Uterus (tissue), 4 donors: ENCODE data around the gene SLIT3. TPM values are rescaled to one million over a fixed set of nuclear protein-coding genes. Genes with fewer than 3 reads are reported as not detected.

Source experiments
- DNase-seq, 2 donors: peaks; one replicate each; pipeline ENCODE4 v3.0.0-alpha.2; 2019 to 2020
- H3K27ac ChIP-seq, 2 donors: fragments of 200-600 bp; sonication (generic); 1 replicate in 1 of 2; 2 replicates in 1 of 2; pipeline ENCODE4 v1.5.1; 2016 to 2018
- H3K27me3 ChIP-seq, 2 donors: fragments of 200-600 bp; sonication (generic); one replicate each; pipeline ENCODE4 v1.5.1; 2018 to 2019; ENCODE audit warnings: control low read depth in 1 of 2
- H3K36me3 ChIP-seq, 2 donors: fragments of 200-600 bp; sonication (generic); one replicate each; pipeline ENCODE4 v1.5.1; 2019; ENCODE audit warnings: control low read depth in 1 of 2
- H3K4me1 ChIP-seq, 2 donors: fragments of 200-600 bp; sonication (generic); one replicate each; pipeline ENCODE4 v1.5.1; 2018 to 2019; ENCODE audit warnings: control low read depth in 1 of 2
- H3K4me3 ChIP-seq, 2 donors: fragments of 200-600 bp; sonication (generic); 1 replicate in 1 of 2; 2 replicates in 1 of 2; pipeline ENCODE4 v1.5.1; 2018 to 2019; ENCODE audit warnings: mild to moderate bottlenecking in 1 of 2
- H3K9me3 ChIP-seq, 2 donors: fragments of 200-600 bp; sonication (generic); one replicate each; pipeline ENCODE4 v1.5.1; 2019; ENCODE audit warnings: control low read depth in 1 of 2
- POLR2A ChIP-seq, 2 donors: fragments of 450-650 bp; IDR thresholded peaks; one replicate each; pipeline ENCODE4 v1.6.1; 2016; ENCODE audit warnings: antibody characterized with exemption in 2 of 2, mild to moderate bottlenecking in 1 of 2, moderate library complexity in 1 of 2
- intact Hi-C: fragments of 100-400 bp; cut with DNase I; formaldehyde crosslinking; loops from one replicate; pipeline ENCODE4 v1.15.1; 2023; ENCODE audit warnings: low total_unique reads
- total RNA-seq, 4 donors: library from RNA; depleted of rRNA in 3 of 4; stranded (reverse); fragments of >200 nt in 3 of 4; gene quantifications; one replicate each; pipeline versions ENCODE4 v1.1.0 to v1.2.4, GENCODE V29; 2014 to 2023
- TF ChIP-seq, protein P1 (sequence below), 4 experiments: fragments of 200-600 bp in 2 of 4; fragments of 450-650 bp in 2 of 4; sonication (generic) in 2 of 4; IDR thresholded peaks; one replicate each; pipeline ENCODE4 v1.5.1; 2016 to 2019; ENCODE audit warnings: antibody characterized with exemption in 4 of 4, mild to moderate bottlenecking in 2 of 4, moderate library complexity in 1 of 4
- donor health status: DM: yes; HTN: yes; CAD: no.

Gene SLIT3
- total RNA-seq, 4 donors from 2014 or later, result 9.4 to 62.2 (median 28.1) TPM

DNA sequence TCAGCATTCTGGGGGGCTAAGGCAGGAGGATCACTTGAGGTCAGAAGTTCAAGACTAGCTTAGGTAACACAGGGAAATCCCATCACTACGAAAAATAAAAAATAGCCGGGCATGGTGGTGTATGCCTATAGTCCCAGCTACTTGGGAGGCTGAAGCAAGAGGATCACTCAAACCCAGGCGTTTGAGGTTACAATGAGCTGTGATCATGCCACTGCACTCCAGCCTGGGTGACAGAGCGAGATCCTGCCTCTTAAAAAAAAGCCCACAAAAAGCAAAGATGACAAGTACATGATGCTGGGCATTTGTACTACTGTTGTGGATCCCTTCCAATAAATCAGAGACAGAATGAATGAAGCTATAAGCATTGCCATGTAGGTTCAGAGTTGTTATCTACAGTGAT, 401.7 kb downstream of the SLIT3 start:
- H3K27ac ChIP-seq, result no peak overlapping the region
- no peaks in the 10 kb centered on the region for H3K9me3 ChIP-seq
- no peak overlapping the region for H3K4me3 ChIP-seq
- no peak for DNase-seq
- H3K27me3 ChIP-seq, result no peaks in the 10 kb centered on the region
- H3K36me3 ChIP-seq, result no peaks in the 10 kb centered on the region
- no peaks in the 10 kb centered on the region for H3K4me1 ChIP-seq
- intact Hi-C loops, result no loop called here
- TF ChIP-seq POLR2A (IDR thresholded peaks at IDR 0.05), result no peak
- TF ChIP-seq, protein P1, sequence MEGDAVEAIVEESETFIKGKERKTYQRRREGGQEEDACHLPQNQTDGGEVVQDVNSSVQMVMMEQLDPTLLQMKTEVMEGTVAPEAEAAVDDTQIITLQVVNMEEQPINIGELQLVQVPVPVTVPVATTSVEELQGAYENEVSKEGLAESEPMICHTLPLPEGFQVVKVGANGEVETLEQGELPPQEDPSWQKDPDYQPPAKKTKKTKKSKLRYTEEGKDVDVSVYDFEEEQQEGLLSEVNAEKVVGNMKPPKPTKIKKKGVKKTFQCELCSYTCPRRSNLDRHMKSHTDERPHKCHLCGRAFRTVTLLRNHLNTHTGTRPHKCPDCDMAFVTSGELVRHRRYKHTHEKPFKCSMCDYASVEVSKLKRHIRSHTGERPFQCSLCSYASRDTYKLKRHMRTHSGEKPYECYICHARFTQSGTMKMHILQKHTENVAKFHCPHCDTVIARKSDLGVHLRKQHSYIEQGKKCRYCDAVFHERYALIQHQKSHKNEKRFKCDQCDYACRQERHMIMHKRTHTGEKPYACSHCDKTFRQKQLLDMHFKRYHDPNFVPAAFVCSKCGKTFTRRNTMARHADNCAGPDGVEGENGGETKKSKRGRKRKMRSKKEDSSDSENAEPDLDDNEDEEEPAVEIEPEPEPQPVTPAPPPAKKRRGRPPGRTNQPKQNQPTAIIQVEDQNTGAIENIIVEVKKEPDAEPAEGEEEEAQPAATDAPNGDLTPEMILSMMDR (IDR thresholded peaks at IDR 0.05), result no peak

DNA sequence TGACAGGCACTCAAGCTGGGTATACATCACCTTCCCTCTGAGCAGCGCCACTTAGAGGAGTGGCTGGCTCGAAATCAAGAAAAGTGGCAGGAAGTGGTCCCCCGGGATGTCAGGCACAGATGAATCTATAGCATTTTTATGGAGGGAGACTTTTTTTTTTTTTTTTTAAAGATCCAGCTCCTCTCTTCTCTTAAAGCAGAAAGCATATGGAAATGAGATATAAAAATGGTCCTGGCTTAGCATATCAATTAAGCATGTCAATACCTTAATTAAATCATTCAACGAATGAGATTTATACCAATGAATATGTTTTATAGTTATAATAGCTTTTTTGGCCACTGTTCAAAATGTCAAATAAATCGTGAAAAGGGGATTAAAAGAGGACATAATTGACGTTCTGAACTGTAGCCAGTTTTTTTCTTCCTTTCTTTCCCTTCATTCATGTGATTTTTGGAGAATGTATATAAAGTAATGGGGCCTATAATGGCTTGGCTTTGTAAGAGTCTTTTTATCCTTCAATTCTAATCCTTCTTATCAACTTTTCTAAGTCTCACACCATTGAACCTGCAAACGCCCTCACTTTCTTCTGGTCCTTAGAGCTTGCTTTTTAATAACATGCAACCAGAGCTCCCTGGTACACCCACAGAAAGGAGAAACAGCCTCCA, 402.6 kb downstream of the SLIT3 start:
- intact Hi-C loops, result no loop called here
- DNase-seq, result no peak
- no peaks in the 10 kb centered on the region for H3K36me3 ChIP-seq
- H3K27ac ChIP-seq, result no peak overlapping the region
- TF ChIP-seq POLR2A (IDR thresholded peaks at IDR 0.05), result no peak
- TF ChIP-seq, protein P1 (IDR thresholded peaks at IDR 0.05), result no peak
- no peaks in the 10 kb centered on the region for H3K4me1 ChIP-seq
- no peaks in the 10 kb centered on the region for H3K9me3 ChIP-seq
- no peak overlapping the region for H3K4me3 ChIP-seq
- no peaks in the 10 kb centered on the region for H3K27me3 ChIP-seq

DNA sequence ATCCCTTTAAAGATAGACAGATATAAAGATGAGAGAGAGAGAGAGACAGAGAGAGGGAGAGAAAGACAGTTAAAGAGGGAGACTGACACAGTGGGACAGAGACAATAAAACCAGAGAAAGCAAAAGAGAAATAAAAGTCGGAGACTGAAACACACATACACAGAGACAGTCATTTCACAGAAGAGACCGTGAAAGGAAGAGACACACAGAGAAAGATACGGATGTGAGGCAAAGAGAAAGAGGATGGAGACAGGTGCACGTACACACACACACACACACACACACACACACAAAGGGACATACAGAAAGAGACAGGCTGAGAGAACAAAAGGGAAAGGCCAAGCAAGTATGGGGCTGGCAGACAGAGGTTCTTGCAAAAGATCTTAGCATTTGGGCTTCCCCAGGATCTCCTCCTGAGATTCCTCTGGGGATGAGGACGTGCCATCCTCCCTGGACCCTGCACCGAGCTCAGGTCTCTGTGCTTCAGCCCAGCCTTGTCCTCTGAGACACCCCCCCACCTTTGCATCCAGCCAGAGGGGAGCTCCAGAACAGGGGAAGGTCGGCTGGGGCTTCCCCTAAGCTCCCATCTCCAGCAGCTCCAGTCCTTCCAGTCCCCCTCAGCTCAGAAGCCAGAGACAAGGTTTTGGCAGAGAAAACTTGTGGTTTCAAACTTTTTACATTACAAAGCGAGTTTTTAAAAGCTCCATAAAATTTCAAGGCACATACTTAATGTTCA, 403.4 kb downstream of the SLIT3 start:
- intact Hi-C loops, result no loop called here
- no peak for TF ChIP-seq POLR2A (IDR thresholded peaks at IDR 0.05)
- TF ChIP-seq, protein P1 (IDR thresholded peaks at IDR 0.05), result no peak
- H3K36me3 ChIP-seq, result no peaks in the 10 kb centered on the region

DNA sequence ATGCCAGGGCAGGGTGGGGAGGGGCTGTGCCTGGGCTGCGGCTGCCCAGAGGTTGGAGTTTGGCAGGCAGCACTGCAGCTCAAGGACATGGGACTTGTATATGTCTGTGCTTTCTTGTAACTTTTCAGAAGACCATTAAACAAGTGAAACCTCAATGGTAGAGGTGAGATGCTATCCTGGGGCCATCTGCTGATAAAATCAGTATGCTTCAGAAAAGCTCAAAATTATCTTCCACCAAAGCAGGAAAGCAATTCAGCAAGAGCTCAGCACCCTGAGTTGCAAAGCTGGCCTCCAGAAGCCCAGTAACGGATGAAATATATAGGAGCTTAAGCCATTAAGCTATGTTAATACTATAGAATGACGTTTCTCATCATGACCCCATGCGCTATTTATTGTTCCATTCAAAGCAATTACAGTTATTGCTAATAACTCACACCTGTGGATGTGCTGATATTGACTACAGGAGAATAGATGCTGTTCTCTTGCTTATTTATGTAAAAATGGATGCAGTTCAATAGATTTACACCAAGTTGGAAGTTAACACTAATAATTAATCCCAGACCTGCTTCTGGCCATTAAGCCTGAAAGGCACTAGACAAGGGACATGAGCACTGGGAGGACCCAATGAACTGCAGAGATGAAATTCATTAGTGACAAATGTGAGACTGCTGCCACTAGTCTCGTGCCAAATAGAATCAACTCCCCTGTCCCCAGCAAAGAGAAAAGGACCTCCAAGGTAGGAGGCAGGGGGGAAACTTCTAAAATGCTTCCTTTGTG, 405.5 kb downstream of the SLIT3 start:
- Histone ChIP-seq H3K4me3 (no peak overlapping the region), H3K27me3 (no peaks in the 10 kb centered on the region), H3K27ac (no peak overlapping the region), H3K36me3 (no peaks in the 10 kb centered on the region), H3K4me1 (no peaks in the 10 kb centered on the region), H3K9me3 (no peaks in the 10 kb centered on the region)
- intact Hi-C loops, result no loop called here
- DNase-seq, result no peak
- no peak for TF ChIP-seq POLR2A (IDR thresholded peaks at IDR 0.05)

More for the DNA sequence above, 403.4 kb downstream of the SLIT3 start:
- no peaks in the 10 kb centered on the region for H3K27me3 ChIP-seq
- no peaks in the 10 kb centered on the region for H3K4me1 ChIP-seq
- H3K4me3 ChIP-seq, result no peak overlapping the region
- no peaks in the 10 kb centered on the region for H3K9me3 ChIP-seq
- no peak overlapping the region for H3K27ac ChIP-seq
- no peak for DNase-seq

DNA sequence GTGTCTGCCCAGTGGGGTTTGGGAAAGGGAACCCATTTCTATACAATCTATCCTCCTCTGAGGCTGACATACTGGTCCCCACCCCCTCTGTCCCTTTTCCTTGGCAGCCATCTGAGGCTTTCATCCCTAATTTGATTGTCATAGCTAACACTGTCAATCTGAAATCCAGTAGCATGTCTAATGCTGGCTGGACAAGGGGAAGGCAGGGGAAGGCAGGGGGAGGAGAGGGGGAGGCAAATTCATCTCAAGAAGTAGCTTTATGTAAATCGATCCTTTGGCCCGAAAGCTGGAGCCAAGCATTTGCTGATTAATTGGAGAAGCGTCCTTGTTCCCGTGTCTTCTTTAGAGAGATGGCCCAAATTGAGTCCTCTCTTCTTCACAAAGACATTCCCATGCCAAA, 407.7 kb downstream of the SLIT3 start:
- Histone ChIP-seq H3K4me1 (no peaks in the 10 kb centered on the region), H3K27ac (no peak overlapping the region), H3K4me3 (no peak overlapping the region), H3K36me3 (no peaks in the 10 kb centered on the region), H3K27me3 (no peaks in the 10 kb centered on the region), H3K9me3 (no peaks in the 10 kb centered on the region)
- TF ChIP-seq, protein P1 (IDR thresholded peaks at IDR 0.05), result no peak
- TF ChIP-seq POLR2A (IDR thresholded peaks at IDR 0.05), result no peak
- intact Hi-C loops, result no loop called here
- no peak for DNase-seq
